ENCODE data around the gene SLC7A6.
A peak's percentile ranks its signal among the peaks of the same experiment; 100 is the strongest.

Gene SLC7A6

GRCh38 chr16:68257906-68258800 lies 6.2 kb upstream of the SLC7A6 start:
- DNase-seq = peak; percentile 49

- no peak for DNase-seq
Observed at GRCh38 chr16:68259007-68259825, 5.1 kb upstream of the SLC7A6 start.

GRCh38 chr16:68263559-68264127 lies 683 bp upstream of the SLC7A6 start:
- DNase-seq = no peak

- DNase-seq = peak; percentile 78
Observed at GRCh38 chr16:68265078-68265920, 973 bp downstream of the SLC7A6 start.

GRCh38 chr16:68267612-68268405 lies 3.5 kb downstream of the SLC7A6 start:
- DNase-seq = no peak

- DNase-seq = no peak
Observed at GRCh38 chr16:68269793-68270192, 5.5 kb downstream of the SLC7A6 start.

GRCh38 chr16:68270353-68270752 lies 6.0 kb downstream of the SLC7A6 start:
- no peak for DNase-seq

GRCh38 chr16:68272507-68273209 lies 8.3 kb downstream of the SLC7A6 start:
- DNase-seq = no peak

- DNase-seq = no peak
Observed at GRCh38 chr16:68273459-68273858, 9.1 kb downstream of the SLC7A6 start.

- no peak for DNase-seq
Observed at GRCh38 chr16:68273896-68274295, 9.6 kb downstream of the SLC7A6 start.

- no peak for DNase-seq
Observed at GRCh38 chr16:68274441-68274840, 10.1 kb downstream of the SLC7A6 start.

- DNase-seq = no peak
Observed at GRCh38 chr16:68275611-68276191, 11.4 kb downstream of the SLC7A6 start.

- DNase-seq = no peak
Observed at GRCh38 chr16:68276223-68276622, 11.9 kb downstream of the SLC7A6 start.

- DNase-seq = no peak
Observed at GRCh38 chr16:68279726-68280558, 15.6 kb downstream of the SLC7A6 start.

GRCh38 chr16:68281368-68282063 lies 17.2 kb downstream of the SLC7A6 start:
- no peak for DNase-seq

GRCh38 chr16:68282064-68282452 lies 17.7 kb downstream of the SLC7A6 start:
- DNase-seq = no peak

GRCh38 chr16:68283346-68283745 lies 19.0 kb downstream of the SLC7A6 start:
- no peak for DNase-seq

- no peak for DNase-seq
Observed at GRCh38 chr16:68283801-68284598, 19.7 kb downstream of the SLC7A6 start.
